CD14-positive monocyte (primary cell): ENCODE data around the gene PDCD4. TPM values are rescaled to one million over a fixed set of nuclear protein-coding genes. Genes with fewer than 3 reads are reported as not detected.

ENCODE experiments used
- DNase-seq, 3 donors: peaks; one replicate each; pipeline ENCODE4 v3.0.0-alpha.2; 2011 to 2022
- H2AFZ ChIP-seq: 2 replicates; pipeline ENCODE4 v1.6.0; 2012; ENCODE audit warnings: mild to moderate bottlenecking, low read depth, low read length, inconsistent platforms; ENCODE audit not compliant: insufficient read depth, poor library complexity, severe bottlenecking
- H3K27ac ChIP-seq, 2 donors: 1 replicate in 1 of 2; 2 replicates in 1 of 2; pipeline ENCODE4 v1.5.1; 2012 to 2013; ENCODE audit warnings: low read length in 2 of 2, control low read depth in 1 of 2, inconsistent platforms in 1 of 2, low read depth in 1 of 2, mild to moderate bottlenecking in 1 of 2
- H3K27me3 ChIP-seq, 2 donors: one replicate each; pipeline versions ENCODE4 v1.6.0 to v1.6.1; 2011 to 2013; ENCODE audit warnings: low read length in 2 of 2; ENCODE audit not compliant: control insufficient read depth in 2 of 2, insufficient read depth in 2 of 2
- H3K36me3 ChIP-seq, 2 donors: replicated peaks in 1 of 2; 1 replicate in 1 of 2; 2 replicates in 1 of 2; pipeline versions ENCODE4 v1.5.1 to v1.6.1; 2012 to 2013; ENCODE audit warnings: low read length in 2 of 2, control low read depth in 1 of 2, inconsistent platforms in 1 of 2, mild to moderate bottlenecking in 1 of 2; ENCODE audit not compliant: insufficient read depth in 2 of 2, control insufficient read depth in 1 of 2
- H3K4me1 ChIP-seq, 2 donors: 1 replicate in 1 of 2; 2 replicates in 1 of 2; pipeline versions ENCODE4 v1.5.1 to v1.6.1; 2012 to 2013; ENCODE audit warnings: low read length in 2 of 2, control low read depth in 1 of 2, inconsistent platforms in 1 of 2, mild to moderate bottlenecking in 1 of 2, moderate library complexity in 1 of 2; ENCODE audit not compliant: insufficient read depth in 2 of 2, control insufficient read depth in 1 of 2
- H3K4me2 ChIP-seq: replicated peaks from 2 replicates; pipeline ENCODE3; 2012; ENCODE audit warnings: low read length, moderate library complexity, mild to moderate bottlenecking; ENCODE audit not compliant: poor library complexity, severe bottlenecking; ENCODE audit errors: extremely low read depth
- H3K4me3 ChIP-seq, 3 experiments: fragments of 200-600 bp in 1 of 3; sonication (generic) in 1 of 3; replicated peaks in 1 of 3; 1 replicate in 2 of 3; 2 replicates in 1 of 3; pipeline ENCODE4 v1.5.1; 2011 to 2013; ENCODE audit warnings: low read length in 3 of 3, mild to moderate bottlenecking in 3 of 3, control low read depth in 2 of 3, low read depth in 2 of 3, inconsistent platforms in 1 of 3, moderate library complexity in 1 of 3
- H3K79me2 ChIP-seq: 2 replicates; pipeline ENCODE4 v1.6.0; 2012; ENCODE audit warnings: mild to moderate bottlenecking, control low read depth, inconsistent platforms, low read length, moderate library complexity; ENCODE audit not compliant: insufficient read depth
- H3K9ac ChIP-seq: 2 replicates; pipeline ENCODE4 v1.6.0; 2017; ENCODE audit warnings: low read length, mild to moderate bottlenecking; ENCODE audit not compliant: insufficient read depth, poor library complexity, severe bottlenecking
- H3K9me3 ChIP-seq, 2 donors: replicated peaks in 1 of 2; 1 replicate in 1 of 2; 2 replicates in 1 of 2; pipeline versions ENCODE4 v1.5.1 to v1.6.1; 2012 to 2013; ENCODE audit warnings: low read length in 2 of 2, control low read depth in 1 of 2; ENCODE audit not compliant: control insufficient read depth in 1 of 2, insufficient read depth in 1 of 2
- H4K20me1 ChIP-seq: 2 replicates; pipeline ENCODE4 v1.6.0; 2012; ENCODE audit warnings: mild to moderate bottlenecking, low read length, control low read depth, moderate library complexity; ENCODE audit not compliant: insufficient read depth
- H3K27ac Mint-ChIP-seq, 7 donors: one replicate each; pipeline ENCODE4 v1.8.0; 2020; ENCODE audit warnings: mild to moderate bottlenecking in 7 of 7, mixed read lengths in 7 of 7, moderate library complexity in 6 of 7, inconsistent platforms in 2 of 7
- H3K27me3 Mint-ChIP-seq, 3 donors: one replicate each; pipeline ENCODE4 v1.8.0; 2021 to 2022; ENCODE audit warnings: low read depth in 3 of 3, mild to moderate bottlenecking in 3 of 3, mixed read lengths in 3 of 3, moderate library complexity in 3 of 3, inconsistent platforms in 1 of 3
- H3K36me3 Mint-ChIP-seq, 2 donors: one replicate each; pipeline ENCODE4 v1.8.0; 2020; ENCODE audit warnings: mixed read lengths in 2 of 2, inconsistent platforms in 1 of 2, mild to moderate bottlenecking in 1 of 2
- H3K4me1 Mint-ChIP-seq: one replicate; pipeline ENCODE4 v1.8.0; 2020; ENCODE audit warnings: mild to moderate bottlenecking, mixed read lengths
- H3K4me3 Mint-ChIP-seq, 2 donors: one replicate each; pipeline ENCODE4 v1.8.0; 2020; ENCODE audit warnings: mild to moderate bottlenecking in 2 of 2, mixed read lengths in 2 of 2, moderate library complexity in 1 of 2
- H3K9me3 Mint-ChIP-seq, 7 donors: one replicate each; pipeline ENCODE4 v1.8.0; 2020 to 2022; ENCODE audit warnings: mixed read lengths in 7 of 7, mild to moderate bottlenecking in 6 of 7, moderate library complexity in 6 of 7, inconsistent platforms in 2 of 7
- CTCF ChIP-seq: fragments of 200-600 bp; IDR thresholded peaks from one replicate; pipeline ENCODE4 v1.8.0; 2022; ENCODE audit warnings: antibody characterized with exemption, mild to moderate bottlenecking
- WGBS: methylation state at CpG from one replicate; pipeline ENCODE4 v1.1.5; 2013; ENCODE audit warnings: missing lambda C conversion rate; ENCODE audit not compliant: insufficient coverage; 5-methylcytosine and 5-hydroxymethylcytosine counted together
- intact Hi-C, 2 donors: fragments of 100-400 bp; cut with micrococcal nuclease; formaldehyde crosslinking; loops; one replicate each; pipeline versions ENCODE4 v1.15.0 to v1.15.1; 2023
- polyA plus RNA-seq, 3 donors: library from polyadenylated mRNA; depleted of rRNA in 1 of 3; unstranded in 2 of 3; stranded (reverse) in 1 of 3; fragments of 300-500 nt in 2 of 3; fragments of >200 nt in 1 of 3; fragmentation: Illumina TruSeq in 2 of 3; gene quantifications; 1 replicate in 2 of 3; 2 replicates in 1 of 3; pipeline ENCODE4 v1.2.3, GENCODE V29; 2012 to 2021

The PDCD4 gene
- polyA plus RNA-seq, 3 donors: 39.8 to 53.4 (median 48.6) TPM

GRCh38 chr10:110946496-110946895 is 74.8 kb downstream of the PDCD4 start:
- Mint-ChIP-seq H3K36me3 (peaks cover 47 to 51% of the 10 kb centered on the region in 2 donors), H3K27me3 (no peaks in the 10 kb centered on the region), H3K4me3 (no peak overlapping the region), H3K27ac (peak overlapping the region in 1 of 7 donors; percentile 38), H3K4me1 (peaks cover 32% of the 10 kb centered on the region), H3K9me3 (peaks cover 0 to 2% (median 0%) of the 10 kb centered on the region in 7 donors)
- Histone ChIP-seq H3K4me2 (no peak overlapping the region), H3K79me2 (peaks cover 100% of the 10 kb centered on the region), H3K27me3 (no peaks in the 10 kb centered on the region), H3K9me3 (no peaks in the 10 kb centered on the region), H4K20me1 (peaks cover 100% of the 10 kb centered on the region), H2AFZ (no peak overlapping the region), H3K4me3 (no peak overlapping the region), H3K4me1 (peaks cover 0 to 12% of the 10 kb centered on the region in 2 donors), H3K36me3 (peaks cover 2 to 36% of the 10 kb centered on the region in 2 donors), H3K9ac (no peak overlapping the region), H3K27ac (no peak overlapping the region)
- TF ChIP-seq CTCF: no peak
- DNase-seq: no peak
- intact Hi-C loops: no loop called here
- 86% methylated on average over 1 of the region's 1 CpG for WGBS

- WGBS: 67% methylated on average over 3 of the region's 4 CpGs
- Mint-ChIP-seq H3K36me3 (peaks cover 47 to 49% of the 10 kb centered on the region in 2 donors), H3K4me3 (no peak overlapping the region), H3K4me1 (peaks cover 32% of the 10 kb centered on the region), H3K27ac (peak overlapping the region in 2 of 7 donors; percentile 16), H3K9me3 (peaks cover 0 to 2% (median 0%) of the 10 kb centered on the region in 7 donors), H3K27me3 (no peaks in the 10 kb centered on the region)
- Histone ChIP-seq H3K4me3 (no peak overlapping the region), H3K27ac (no peak overlapping the region), H2AFZ (no peak overlapping the region), H4K20me1 (peaks cover 100% of the 10 kb centered on the region), H3K9ac (no peak overlapping the region), H3K36me3 (peaks cover 0 to 33% of the 10 kb centered on the region in 2 donors), H3K79me2 (peaks cover 100% of the 10 kb centered on the region), H3K9me3 (no peaks in the 10 kb centered on the region), H3K4me1 (peaks cover 0 to 14% of the 10 kb centered on the region in 2 donors), H3K27me3 (no peaks in the 10 kb centered on the region), H3K4me2 (no peak overlapping the region)
- intact Hi-C loops: no loop called here
- DNase-seq: no peak
- no peak for TF ChIP-seq CTCF
Observed at GRCh38 chr10:110947061-110947595, 75.4 kb downstream of the PDCD4 start.

Other genes starting within 250 kb of the PDCD4 start
- gene RBM20, start 227.6 kb upstream of the PDCD4 start, polyA plus RNA-seq: not detected
- 10 to 100 TPM; 16.2 to 41.1 (median 26.6) TPM for gene BBIP1, start 47.3 kb downstream of the PDCD4 start, polyA plus RNA-seq
- 10 to 100 TPM; 13.9 to 69.9 (median 68.9) TPM for gene SHOC2, start 47.7 kb downstream of the PDCD4 start, polyA plus RNA-seq
- gene ADRA2A, start 205.1 kb downstream of the PDCD4 start, polyA plus RNA-seq: not detected